Measurements from ENCODE around the gene ATP2A2.

The ATP2A2 gene

GRCh38 chr12:110286623-110287022 is 5.6 kb downstream of the ATP2A2 start:
- DNase-seq (ENCODE audit: low spot score) (no peak), ATAC-seq (ENCODE audit: low read depth) (peak; percentile 37)
- peaks cover 40% of the 10 kb centered on the region for H3K4me1 ChIP-seq (ENCODE audit: insufficient read depth, poor library complexity, severe bottlenecking)
- peaks cover 98% of the 10 kb centered on the region for H3K36me3 ChIP-seq (ENCODE audit: low read depth)
- no peak for TF ChIP-seq CTCF (IDR thresholded peaks at IDR 0.05; ENCODE audit: poor library complexity, severe bottlenecking)
- no peaks in the 10 kb centered on the region for H3K9me3 ChIP-seq (ENCODE audit: severe bottlenecking)
- H3K27ac ChIP-seq (ENCODE audit: poor library complexity, severe bottlenecking), result peak overlapping the region; percentile 89
- H3K27me3 ChIP-seq (ENCODE audit: insufficient read depth, poor library complexity, severe bottlenecking), result no peaks in the 10 kb centered on the region
- H3K4me3 ChIP-seq (ENCODE audit: severe bottlenecking), result peak overlapping the region; percentile 4

DNA sequence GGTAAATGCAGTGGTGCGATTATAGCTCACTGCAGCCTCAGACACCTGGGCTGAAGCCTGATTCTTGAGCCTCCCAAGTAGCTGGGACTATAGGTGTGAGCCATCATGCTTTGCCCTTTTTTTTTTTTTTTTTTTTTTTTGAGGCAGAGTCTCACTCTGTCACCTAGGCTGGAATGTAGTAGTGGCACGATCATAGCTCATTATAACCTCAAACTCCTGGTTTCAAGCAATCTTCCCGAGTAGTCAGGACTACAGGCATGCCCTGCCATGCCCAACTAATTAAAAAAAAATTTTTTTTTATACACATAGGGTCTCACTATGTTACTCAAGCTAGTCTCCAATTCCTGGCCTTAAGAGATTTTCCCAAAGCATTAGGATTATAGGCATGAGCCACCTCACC is 6.9 kb downstream of the ATP2A2 start:
- H3K4me3 ChIP-seq (ENCODE audit: severe bottlenecking), result no peak overlapping the region
- no peak for DNase-seq (ENCODE audit: low spot score)
- peaks cover 40% of the 10 kb centered on the region for H3K4me1 ChIP-seq (ENCODE audit: insufficient read depth, poor library complexity, severe bottlenecking)
- TF ChIP-seq CTCF (IDR thresholded peaks at IDR 0.05; ENCODE audit: poor library complexity, severe bottlenecking), result no peak
- no peaks in the 10 kb centered on the region for H3K9me3 ChIP-seq (ENCODE audit: severe bottlenecking)
- peaks cover 98% of the 10 kb centered on the region for H3K36me3 ChIP-seq (ENCODE audit: low read depth)
- H3K27me3 ChIP-seq (ENCODE audit: insufficient read depth, poor library complexity, severe bottlenecking), result no peaks in the 10 kb centered on the region
- H3K27ac ChIP-seq (ENCODE audit: poor library complexity, severe bottlenecking), result peak overlapping the region; percentile 89
- ATAC-seq (ENCODE audit: low read depth), result 0 out of 3 replicates have a peak, but pooled peaks have one; percentile 5

DNA sequence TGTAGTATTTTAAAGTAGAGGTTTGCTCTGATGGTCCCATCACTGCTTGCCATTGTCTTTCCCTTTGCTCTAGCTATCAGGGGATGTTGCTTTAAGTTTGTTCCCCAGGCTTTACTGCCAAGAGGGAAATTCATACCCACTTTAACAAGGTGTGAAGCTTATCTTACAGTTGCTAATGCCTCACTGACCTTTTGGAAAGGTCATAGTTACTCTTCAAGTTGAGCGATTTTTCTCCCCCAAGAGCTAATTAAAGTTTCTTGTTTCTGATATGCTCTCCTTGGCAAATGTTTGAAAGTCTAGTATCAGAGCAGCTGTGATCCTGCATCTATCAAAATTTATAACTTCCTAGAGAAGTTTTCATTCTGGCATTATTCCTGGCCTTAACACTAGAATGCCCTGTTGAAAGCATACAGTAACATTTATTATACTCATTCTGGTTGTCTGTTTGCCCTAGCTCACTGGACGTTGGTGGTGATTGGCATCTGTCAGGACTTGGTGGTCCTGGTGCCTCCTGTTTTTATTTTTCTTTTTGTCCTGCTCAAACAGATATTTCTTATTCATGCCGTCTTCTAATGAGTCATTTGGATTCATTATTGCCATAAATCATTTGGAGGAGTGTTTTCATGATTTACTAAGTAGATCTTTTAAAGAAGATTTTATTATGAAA is 8.1 kb downstream of the ATP2A2 start:
- Histone ChIP-seq H3K9me3 (ENCODE audit: severe bottlenecking) (no peaks in the 10 kb centered on the region), H3K36me3 (ENCODE audit: low read depth) (peaks cover 98% of the 10 kb centered on the region), H3K4me1 (ENCODE audit: insufficient read depth, poor library complexity, severe bottlenecking) (peaks cover 37% of the 10 kb centered on the region), H3K27me3 (ENCODE audit: insufficient read depth, poor library complexity, severe bottlenecking) (no peaks in the 10 kb centered on the region), H3K4me3 (ENCODE audit: severe bottlenecking) (no peak overlapping the region), H3K27ac (ENCODE audit: poor library complexity, severe bottlenecking) (peak overlapping the region; percentile 89)
- ATAC-seq (ENCODE audit: low read depth), result no peak
- DNase-seq (ENCODE audit: low spot score), result no peak
- no peak for TF ChIP-seq CTCF (IDR thresholded peaks at IDR 0.05; ENCODE audit: poor library complexity, severe bottlenecking)

GRCh38 chr12:110289711-110290078 is 8.6 kb downstream of the ATP2A2 start:
- H3K4me1 ChIP-seq (ENCODE audit: insufficient read depth, poor library complexity, severe bottlenecking), result peaks cover 33% of the 10 kb centered on the region
- H3K9me3 ChIP-seq (ENCODE audit: severe bottlenecking), result no peaks in the 10 kb centered on the region
- DNase-seq (ENCODE audit: low spot score), result no peak
- ATAC-seq (ENCODE audit: low read depth), result no peak
- H3K27me3 ChIP-seq (ENCODE audit: insufficient read depth, poor library complexity, severe bottlenecking), result no peaks in the 10 kb centered on the region
- no peak overlapping the region for H3K4me3 ChIP-seq (ENCODE audit: severe bottlenecking)
- H3K36me3 ChIP-seq (ENCODE audit: low read depth), result peaks cover 98% of the 10 kb centered on the region
- peak overlapping the region; percentile 89 for H3K27ac ChIP-seq (ENCODE audit: poor library complexity, severe bottlenecking)
- no peak for TF ChIP-seq CTCF (IDR thresholded peaks at IDR 0.05; ENCODE audit: poor library complexity, severe bottlenecking)

GRCh38 chr12:110301065-110301806 is 20.2 kb downstream of the ATP2A2 start:
- Histone ChIP-seq H3K36me3 (ENCODE audit: low read depth) (peaks cover 90% of the 10 kb centered on the region), H3K9me3 (ENCODE audit: severe bottlenecking) (no peaks in the 10 kb centered on the region), H3K4me1 (ENCODE audit: insufficient read depth, poor library complexity, severe bottlenecking) (peaks cover 60% of the 10 kb centered on the region), H3K4me3 (ENCODE audit: severe bottlenecking) (no peak overlapping the region), H3K27me3 (ENCODE audit: insufficient read depth, poor library complexity, severe bottlenecking) (no peaks in the 10 kb centered on the region), H3K27ac (ENCODE audit: poor library complexity, severe bottlenecking) (peak overlapping the region; percentile 96)
- DNase-seq (ENCODE audit: low spot score), result no peak
- ATAC-seq (ENCODE audit: low read depth), result no peak
- TF ChIP-seq CTCF (IDR thresholded peaks at IDR 0.05; ENCODE audit: poor library complexity, severe bottlenecking), result no peak
